Activated naive CD4-positive, alpha-beta T cell treated with anti-CD3 and anti-CD28 coated beads, Interleukin-2, amount 10 ng/mL, durations not matched to agents 7 days and 5 days (primary cell): ENCODE results near the gene CXorf58.
A peak's percentile ranks its signal among the peaks of the same experiment; 100 is the strongest.
"Not testable (repeated sequence)": the region's sequence is repeated elsewhere in the genome, so short reads cannot be mapped to it uniquely, and the experiment has no call there.

Experiments
- CTCF ChIA-PET: fragments of 350-600 bp; sonication (Branson Sonifier 250); formaldehyde crosslinking; loops from one replicate; lab custom pipeline; 2021; ENCODE audit warnings: antibody characterized with exemption; lab: Charles Lee
- DNase-seq: peaks from one replicate; pipeline ENCODE4 v3.0.0-alpha.2; 2020
- H3K27ac Mint-ChIP-seq: one replicate; pipeline ENCODE4 v1.8.0; 2021; ENCODE audit warnings: mild to moderate bottlenecking, moderate library complexity, mixed read lengths
- H3K27me3 Mint-ChIP-seq: one replicate; pipeline ENCODE4 v1.8.0; 2021; ENCODE audit warnings: mild to moderate bottlenecking, mixed read lengths
- H3K36me3 Mint-ChIP-seq: one replicate; pipeline ENCODE4 v1.8.0; 2021; ENCODE audit warnings: mixed read lengths
- H3K4me1 Mint-ChIP-seq: one replicate; pipeline ENCODE4 v1.8.0; 2021; ENCODE audit warnings: mixed read lengths
- H3K4me3 Mint-ChIP-seq: one replicate; pipeline ENCODE4 v1.8.0; 2021; ENCODE audit warnings: mild to moderate bottlenecking, moderate library complexity, mixed read lengths
- H3K9me3 Mint-ChIP-seq: one replicate; pipeline ENCODE4 v1.8.0; 2021; ENCODE audit warnings: mixed read lengths

CXorf58 gene

GRCh38 chrX:23952984-23953907 lies 45.4 kb downstream of the CXorf58 start:
- Mint-ChIP-seq H3K36me3 (peaks cover 9% of the 10 kb centered on the region), H3K27me3 (no peaks in the 10 kb centered on the region), H3K4me3 (peak overlapping the region; percentile 87), H3K4me1 (peaks cover 21% of the 10 kb centered on the region), H3K9me3 (no peaks in the 10 kb centered on the region), H3K27ac (peak overlapping the region; percentile 98)
- DNase-seq = peak; percentile 58
- CTCF ChIA-PET = interaction anchor here (1.2 kb wide), 1 partner anchor 100 kb away, joined by 4 read pairs; no protein-coding TSS in a partner anchor

- H3K36me3 Mint-ChIP-seq = peaks cover 6% of the 10 kb centered on the region
- no peaks in the 10 kb centered on the region for H3K27me3 Mint-ChIP-seq
- no peaks in the 10 kb centered on the region for H3K9me3 Mint-ChIP-seq
- peak overlapping the region; percentile 87 for H3K4me3 Mint-ChIP-seq
- H3K4me1 Mint-ChIP-seq = peaks cover 20% of the 10 kb centered on the region
- CTCF ChIA-PET = interaction anchor here (1.2 kb wide), 1 partner anchor 100 kb away, joined by 4 read pairs; no protein-coding TSS in a partner anchor
- peak overlapping the region; percentile 98 for H3K27ac Mint-ChIP-seq
- peak; percentile 29 for DNase-seq
Observed at GRCh38 chrX:23953908-23954269, 46.1 kb downstream of the CXorf58 start.

GRCh38 chrX:23954396-23954795 lies 46.6 kb downstream of the CXorf58 start:
- Mint-ChIP-seq H3K4me1 (peaks cover 22% of the 10 kb centered on the region), H3K36me3 (peaks cover 6% of the 10 kb centered on the region), H3K27ac (peak overlapping the region; percentile 98), H3K27me3 (no peaks in the 10 kb centered on the region), H3K4me3 (no peak overlapping the region), H3K9me3 (no peaks in the 10 kb centered on the region)
- DNase-seq = no peak
- CTCF ChIA-PET = no interaction called here

GRCh38 chrX:23959781-23960180 lies 52.0 kb downstream of the CXorf58 start:
- H3K27ac Mint-ChIP-seq = peak overlapping the region; percentile 71
- peaks cover 11% of the 10 kb centered on the region for H3K4me1 Mint-ChIP-seq
- H3K36me3 Mint-ChIP-seq = no peaks in the 10 kb centered on the region
- peaks cover 4% of the 10 kb centered on the region for H3K27me3 Mint-ChIP-seq
- DNase-seq = peak; percentile 28
- no peaks in the 10 kb centered on the region for H3K9me3 Mint-ChIP-seq
- no peak overlapping the region for H3K4me3 Mint-ChIP-seq
- CTCF ChIA-PET = no interaction called here

- H3K27ac Mint-ChIP-seq = no peak overlapping the region
- CTCF ChIA-PET = no interaction called here
- no peak for DNase-seq
- peaks cover 4% of the 10 kb centered on the region for H3K27me3 Mint-ChIP-seq
- no peak overlapping the region for H3K4me3 Mint-ChIP-seq
- H3K4me1 Mint-ChIP-seq = peaks cover 10% of the 10 kb centered on the region
- H3K9me3 Mint-ChIP-seq = no peaks in the 10 kb centered on the region
- H3K36me3 Mint-ChIP-seq = no peaks in the 10 kb centered on the region
Observed at GRCh38 chrX:23964191-23964590, 56.4 kb downstream of the CXorf58 start.

- H3K4me1 Mint-ChIP-seq = not testable (repeated sequence)
Observed at GRCh38 chrX:23965630-23966029, 57.8 kb downstream of the CXorf58 start.

GRCh38 chrX:23978491-23978890 lies 70.7 kb downstream of the CXorf58 start:
- Mint-ChIP-seq H3K4me3 (no peak overlapping the region), H3K27me3 (no peaks in the 10 kb centered on the region), H3K36me3 (peaks cover 9% of the 10 kb centered on the region), H3K9me3 (no peaks in the 10 kb centered on the region), H3K4me1 (no peaks in the 10 kb centered on the region), H3K27ac (no peak overlapping the region)
- CTCF ChIA-PET = no interaction called here
- DNase-seq = no peak

More at GRCh38 chrX:23965630-23966029, 57.8 kb downstream of the CXorf58 start:
- H3K27me3 Mint-ChIP-seq, DNase-seq, H3K9me3 Mint-ChIP-seq, H3K27ac Mint-ChIP-seq, CTCF ChIA-PET, H3K4me3 Mint-ChIP-seq, H3K36me3 Mint-ChIP-seq: not testable (repeated sequence)

- CTCF ChIA-PET = no interaction called here
- H3K27ac Mint-ChIP-seq = no peak overlapping the region
- no peaks in the 10 kb centered on the region for H3K4me1 Mint-ChIP-seq
Observed at GRCh38 chrX:23980011-23980441, 72.2 kb downstream of the CXorf58 start.

GRCh38 chrX:23981222-23981621 lies 73.4 kb downstream of the CXorf58 start:
- H3K4me3 Mint-ChIP-seq = no peak overlapping the region
- no peak overlapping the region for H3K27ac Mint-ChIP-seq
- H3K27me3 Mint-ChIP-seq = no peaks in the 10 kb centered on the region
- H3K36me3 Mint-ChIP-seq = peaks cover 13% of the 10 kb centered on the region
- CTCF ChIA-PET = no interaction called here
- no peaks in the 10 kb centered on the region for H3K9me3 Mint-ChIP-seq
- no peaks in the 10 kb centered on the region for H3K4me1 Mint-ChIP-seq
- DNase-seq = no peak

More at GRCh38 chrX:23980011-23980441, 72.2 kb downstream of the CXorf58 start:
- DNase-seq = no peak
- Mint-ChIP-seq H3K9me3 (no peaks in the 10 kb centered on the region), H3K27me3 (no peaks in the 10 kb centered on the region), H3K36me3 (peaks cover 11% of the 10 kb centered on the region), H3K4me3 (no peak overlapping the region)

GRCh38 chrX:23981711-23982110 lies 73.9 kb downstream of the CXorf58 start:
- Mint-ChIP-seq H3K9me3 (no peaks in the 10 kb centered on the region), H3K27me3 (no peaks in the 10 kb centered on the region), H3K27ac (no peak overlapping the region), H3K36me3 (peaks cover 13% of the 10 kb centered on the region), H3K4me3 (no peak overlapping the region), H3K4me1 (no peaks in the 10 kb centered on the region)
- CTCF ChIA-PET = no interaction called here
- no peak for DNase-seq

GRCh38 chrX:23982891-23983290 lies 75.1 kb downstream of the CXorf58 start:
- no peaks in the 10 kb centered on the region for H3K9me3 Mint-ChIP-seq
- no peak overlapping the region for H3K4me3 Mint-ChIP-seq
- peaks cover 13% of the 10 kb centered on the region for H3K36me3 Mint-ChIP-seq
- DNase-seq = no peak
- CTCF ChIA-PET = no interaction called here
- no peaks in the 10 kb centered on the region for H3K27me3 Mint-ChIP-seq
- H3K4me1 Mint-ChIP-seq = no peaks in the 10 kb centered on the region
- H3K27ac Mint-ChIP-seq = no peak overlapping the region
